Measurements from ENCODE around the gene NOX5.

- no peak for TF ChIP-seq CTCF (IDR thresholded peaks at IDR 0.05)
- TF ChIP-seq POLR2AphosphoS5 (IDR thresholded peaks at IDR 0.05), result no peak
Measured at GRCh38 chr15:69026355-69026754, 11.9 kb downstream of the NOX5 start.
